ENCODE results near the gene SUN1.

GRCh38 chr7:787332-788240 is 44.7 kb upstream of the SUN1 start:
- no peak for TF ChIP-seq CAMTA2 (CRISPR knock-in tag; conservative IDR thresholded peaks at IDR 0.05)
- TF ChIP-seq RBM22 (IDR thresholded peaks at IDR 0.05; ENCODE audit: low read depth, low read length, poor library complexity, severe bottlenecking), result no peak
- TF ChIP-seq CTCF (IDR thresholded peaks at IDR 0.05 in 2 of 3, conservative IDR thresholded peaks at IDR 0.05 in 1 of 3; ENCODE audit: insufficient read depth in 2 of 3, low read depth in 1 of 3, low read length in 3 of 3), result 0 out of 6 replicates have a peak, but pooled peaks of 1 of the 3 experiments have one; percentile 4
- no peak for TF ChIP-seq NCOA2 (IDR thresholded peaks at IDR 0.05; ENCODE audit: partially characterized antibody in 2 of 2)
- TF ChIP-seq MYC (IDR thresholded peaks at IDR 0.05; ENCODE audit: low read depth, low read length), result no peak
- TF ChIP-seq MYC (CRISPR knock-in tag; IDR thresholded peaks at IDR 0.05; ENCODE audit: borderline replicate concordance, low read depth), result no peak
- no peak for TF ChIP-seq IRF1 (CRISPR knock-in tag; IDR thresholded peaks at IDR 0.05; ENCODE audit: borderline replicate concordance)
- TF ChIP-seq SRSF7 (optimal IDR thresholded peaks at IDR 0.05; ENCODE audit: low read depth, low read length), result no peak
- no peak for TF ChIP-seq NR3C1 (CRISPR knock-in tag; IDR thresholded peaks at IDR 0.05)
- TF ChIP-seq EZH2 (IDR thresholded peaks at IDR 0.05; ENCODE audit: borderline replicate concordance, low read depth, low read length), result no peak
- TF ChIP-seq PREB (CRISPR knock-in tag; IDR thresholded peaks at IDR 0.05), result no peak
- TF ChIP-seq ZKSCAN3 (CRISPR knock-in tag; IDR thresholded peaks at IDR 0.05), result no peak
